K562 (cell line): ENCODE results near the gene HNRNPLL. TPM values are rescaled to one million over a fixed set of nuclear protein-coding genes. Genes with fewer than 3 reads are reported as not detected.

Experiments
- BCOR ChIP-seq: fragments of 450-650 bp; IDR thresholded peaks from 2 replicates; pipeline ENCODE4 v1.6.1; 2016
- CBFA2T2 ChIP-seq: fragments of 450-650 bp; conservative IDR thresholded peaks from 2 replicates; pipeline ENCODE4 v1.6.1; 2017; ENCODE audit warnings: mild to moderate bottlenecking
- CREBBP ChIP-seq: IDR thresholded peaks from one replicate; pipeline ENCODE4 v1.6.1; 2012; ENCODE audit warnings: low read depth, mild to moderate bottlenecking, control low read depth, inconsistent platforms, low read length
- CTCF ChIP-seq, 3 experiments: IDR thresholded peaks in 2 of 3; conservative IDR thresholded peaks in 1 of 3; 2 replicates each; pipeline ENCODE4 v1.5.1; 2011 to 2012; ENCODE audit warnings: low read length in 3 of 3, mild to moderate bottlenecking in 3 of 3, control low read depth in 2 of 3, improper control_type of control experiment in 1 of 3, inconsistent platforms in 1 of 3, low read depth in 1 of 3, mixed read lengths in 1 of 3, moderate library complexity in 1 of 3; ENCODE audit not compliant: insufficient read depth in 2 of 3
- FOXA1 ChIP-seq: fragments of 450-650 bp; IDR thresholded peaks from 2 replicates; pipeline ENCODE4 v1.6.1; 2016; ENCODE audit warnings: mild to moderate bottlenecking, borderline replicate concordance
- GTF2B ChIP-seq: IDR thresholded peaks from 2 replicates; pipeline ENCODE4 v1.6.1; 2011; ENCODE audit not compliant: insufficient read length; ENCODE audit errors: extremely low read depth
- ILF3 ChIP-seq: fragments of 450-650 bp; IDR thresholded peaks from 2 replicates; pipeline ENCODE4 v1.6.1; 2018; ENCODE audit warnings: antibody characterized with exemption, mild to moderate bottlenecking, moderate library complexity, borderline replicate concordance
- IRF9 ChIP-seq: fragments of 450-650 bp; IDR thresholded peaks from 2 replicates; pipeline ENCODE4 v1.6.1; 2016; ENCODE audit warnings: missing biosample characterization, missing genetic modification characterization
- KLF16 ChIP-seq: IDR thresholded peaks from 2 replicates; pipeline ENCODE4 v1.6.1; 2016; ENCODE audit warnings: antibody characterized with exemption
- MXD1 ChIP-seq: fragments of 250-450 bp; sonication (Bioruptor Pico); IDR thresholded peaks from 2 replicates; pipeline ENCODE4 v1.8.0; 2021; ENCODE audit warnings: borderline replicate concordance, mild to moderate bottlenecking, moderate library complexity; ENCODE audit not compliant: poor library complexity, severe bottlenecking
- NFE2L1 ChIP-seq: fragments of 450-650 bp; IDR thresholded peaks from 2 replicates; pipeline ENCODE4 v1.6.1; 2016; ENCODE audit warnings: missing genetic modification characterization, low read depth, mild to moderate bottlenecking, missing compliant biosample characterization, moderate library complexity, borderline replicate concordance
- NFIX ChIP-seq: fragments of 250-450 bp; sonication (Bioruptor Pico); IDR thresholded peaks from 2 replicates; pipeline ENCODE4 v1.4.0; 2020; ENCODE audit warnings: low read depth, mild to moderate bottlenecking, moderate library complexity
- NR0B1 ChIP-seq: fragments of 450-650 bp; IDR thresholded peaks from one replicate; pipeline ENCODE4 v1.6.1; 2018; ENCODE audit warnings: mild to moderate bottlenecking, moderate library complexity; ENCODE audit not compliant: partially characterized antibody
- NUFIP1 ChIP-seq: fragments of 450-650 bp; IDR thresholded peaks from 2 replicates; pipeline ENCODE4 v1.6.1; 2018; ENCODE audit not compliant: partially characterized antibody
- RBM34 ChIP-seq: fragments of 200-400 bp; formaldehyde crosslinking; IDR thresholded peaks from 2 replicates; pipeline ENCODE4 v1.6.1; 2018; ENCODE audit warnings: low read length, borderline replicate concordance; ENCODE audit not compliant: insufficient read depth
- TAF7 ChIP-seq: fragments of 450-650 bp; IDR thresholded peaks from 2 replicates; pipeline ENCODE4 v1.6.1; 2016; ENCODE audit warnings: missing genetic modification characterization, missing compliant biosample characterization
- TBP ChIP-seq: optimal IDR thresholded peaks from 2 replicates; pipeline ENCODE3; 2011; ENCODE audit warnings: low read depth, low read length, improper control_type of control experiment
- THRB ChIP-seq: fragments of 450-650 bp; formaldehyde crosslinking; conservative IDR thresholded peaks from 2 replicates; pipeline ENCODE4 v1.4.0; 2022; ENCODE audit warnings: mild to moderate bottlenecking, missing genetic modification characterization
- ZNF133 ChIP-seq: fragments of 250-450 bp; sonication (Bioruptor Pico); IDR thresholded peaks from 2 replicates; pipeline ENCODE4 v1.4.0; 2020; ENCODE audit warnings: mild to moderate bottlenecking
- ZNF224 ChIP-seq: sonication (generic); formaldehyde crosslinking; IDR thresholded peaks from 2 replicates; pipeline ENCODE4 v1.8.0; 2022; ENCODE audit warnings: mild to moderate bottlenecking, missing genetic modification reagents
- ZNF695 ChIP-seq: fragments of 450-650 bp; formaldehyde crosslinking; IDR thresholded peaks from 2 replicates; pipeline ENCODE4 v1.4.0; 2020; ENCODE audit warnings: mild to moderate bottlenecking, moderate library complexity
- ZNF830 ChIP-seq: fragments of 250-450 bp; sonication (Bioruptor Pico); IDR thresholded peaks from 2 replicates; pipeline ENCODE4 v1.5.0; 2021; ENCODE audit warnings: mild to moderate bottlenecking
- polyA plus RNA-seq, 8 experiments: library from polyadenylated mRNA; depleted of rRNA in 4 of 8; stranded (reverse) in 5 of 8; unstranded in 3 of 8; fragments of >200 nt; fragmentation: Nextera tagmentation in 2 of 8; fragmentation: Illumina TruSeq in 1 of 8; extraction: Ambion mirVana in 2 of 8; extraction: Trizol in 1 of 8; gene quantifications; 2 replicates each; pipeline versions ENCODE4 v1.2.1 to v1.2.3, GENCODE V29; 2011 to 2014; ENCODE audit warnings: inconsistent platforms in 1 of 8, missing spikeins in 1 of 8
- total RNA-seq, 7 experiments: library from RNA; depleted of rRNA in 6 of 7; stranded (reverse); fragments of >200 nt in 6 of 7; fragmentation: Illumina TruSeq in 2 of 7; extraction: Trizol in 2 of 7; gene quantifications; 2 replicates each; pipeline versions ENCODE4 v1.2.1 to v1.2.3, GENCODE V29; 2011 to 2021; ENCODE audit warnings: low replicate concordance in 1 of 7

Gene HNRNPLL
- total and polyA plus RNA-seq, 9 of the 15 experiments (the other 6 are each of a cell fraction or from before 2014, with no cell fraction given), result 19.8 to 135 (median 57.8) TPM

- TF ChIP-seq NR0B1, result no peak
- TF ChIP-seq NFE2L1, result no peak
- no peak for TF ChIP-seq BCOR
- 0 out of 2 replicates have a peak, but pooled peaks have one; percentile 5 for TF ChIP-seq KLF16
- no peak; the same call in 1 of the 2 replicates for TF ChIP-seq THRB
- no peak for TF ChIP-seq ZNF224
- peak; percentile 59 for TF ChIP-seq GTF2B
- no peak for TF ChIP-seq FOXA1
- no peak for TF ChIP-seq MXD1 (CRISPR knock-in tag)
- TF ChIP-seq IRF9 (tag), result no peak
- TF ChIP-seq CBFA2T2, result no peak
- TF ChIP-seq NFIX, result no peak
- no peak for TF ChIP-seq ZNF133 (CRISPR knock-in tag)
- TF ChIP-seq NUFIP1, result no peak
- TF ChIP-seq ZNF695, result no peak
- TF ChIP-seq ILF3, result no peak
- TF ChIP-seq TAF7 (tag), result no peak
- TF ChIP-seq RBM34, result no peak
- peak; percentile 93 for TF ChIP-seq TBP
- no peak for TF ChIP-seq CREBBP
- TF ChIP-seq CTCF (IDR thresholded peaks at IDR 0.05 in 2 of 3, conservative IDR thresholded peaks at IDR 0.05 in 1 of 3; ENCODE audit: insufficient read depth in 2 of 3, low read depth in 1 of 3, low read length in 3 of 3), result peak in 2 of 3 experiments; percentile 17 to 33; a peak in 3 of 6 replicates
- 0 out of 2 replicates have a peak, but pooled peaks have one; percentile 59 for TF ChIP-seq ZNF830 (CRISPR knock-in tag)
Observed at GRCh38 chr2:38602732-38603401, at the start of gene HNRNPLL (continued).
